GM18508 (cell line): Measurements from ENCODE around the gene CTIF.

Experiments
- ATAC-seq: cut with Tn5 transposase; IDR thresholded peaks from one replicate; pipeline ENCODE4 v1.9.1; 2021; ENCODE audit warnings: moderate number of reproducible peaks; ENCODE audit not compliant: insufficient read depth, unreplicated experiment

CTIF gene

DNA sequence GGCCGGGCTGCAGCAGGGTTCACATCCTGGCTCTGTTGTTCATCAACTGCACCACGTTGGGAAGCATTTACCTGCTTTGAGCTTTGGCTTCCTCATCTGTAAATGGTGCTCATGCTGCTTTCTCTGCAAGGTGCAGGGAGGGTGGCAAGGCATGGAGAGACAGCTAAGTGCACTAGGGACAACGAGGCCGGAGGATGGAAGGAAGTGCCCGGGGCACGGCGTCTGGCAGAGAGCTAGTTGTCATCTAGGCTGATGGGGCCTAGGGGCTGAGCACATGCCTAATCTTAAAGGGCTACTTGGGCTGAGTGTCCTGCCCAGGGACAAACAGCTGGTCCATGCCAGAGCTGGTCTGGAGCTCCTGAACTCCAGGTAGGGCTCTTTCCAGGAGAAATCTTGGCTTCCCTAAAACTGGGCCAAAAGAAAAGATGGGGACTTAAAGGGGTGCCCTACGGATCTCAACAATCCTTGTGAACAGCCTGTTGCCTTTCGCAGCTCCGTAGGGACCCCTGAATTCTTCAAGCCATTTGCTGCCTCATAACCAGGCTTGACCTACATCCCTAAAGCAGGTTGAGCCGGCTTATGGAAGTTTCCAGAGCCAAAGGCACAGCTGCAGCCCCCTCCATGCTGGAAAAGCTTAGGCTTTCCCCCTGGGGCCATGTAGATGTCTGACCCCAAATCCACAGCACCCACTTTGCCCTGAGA is 281.1 kb downstream of the CTIF start:
- ATAC-seq = no peak

DNA sequence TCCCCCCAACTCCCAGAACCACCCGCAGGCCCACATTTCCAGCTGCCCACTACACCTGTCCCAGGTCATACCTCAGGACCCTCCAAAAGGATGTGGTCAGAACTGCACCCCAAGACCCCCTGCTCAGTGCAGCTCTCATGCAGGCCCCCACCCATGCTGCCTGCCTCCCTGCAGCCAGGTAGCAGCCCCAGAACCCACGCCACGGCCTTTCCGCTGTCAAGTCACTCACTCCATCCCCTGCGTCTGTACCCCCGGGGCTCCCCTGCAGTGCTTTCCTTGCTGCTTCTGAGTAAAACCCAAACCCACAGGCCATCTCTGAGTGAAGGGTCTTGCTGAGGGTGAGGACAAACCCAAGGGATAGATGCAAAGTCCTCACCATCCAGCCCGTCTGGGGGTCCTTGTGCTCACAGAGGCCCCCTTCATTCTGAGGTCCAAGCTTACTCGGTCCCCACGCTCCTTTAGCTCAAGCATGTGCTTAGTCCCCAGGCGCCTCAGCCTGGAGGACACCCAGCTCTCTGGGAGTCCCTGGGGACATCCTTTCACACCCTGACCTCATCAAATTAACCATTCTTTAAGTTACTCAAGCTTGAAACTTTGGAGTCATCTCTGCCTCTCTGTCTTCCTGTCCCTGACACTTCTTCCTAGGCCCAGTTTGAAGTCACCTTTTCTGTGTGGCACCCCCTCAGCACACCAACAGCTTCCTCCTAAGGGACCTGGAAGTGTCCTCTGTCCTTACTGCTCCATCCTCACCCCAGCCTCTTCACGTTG is 281.8 kb downstream of the CTIF start:
- ATAC-seq = peak; percentile 84

DNA sequence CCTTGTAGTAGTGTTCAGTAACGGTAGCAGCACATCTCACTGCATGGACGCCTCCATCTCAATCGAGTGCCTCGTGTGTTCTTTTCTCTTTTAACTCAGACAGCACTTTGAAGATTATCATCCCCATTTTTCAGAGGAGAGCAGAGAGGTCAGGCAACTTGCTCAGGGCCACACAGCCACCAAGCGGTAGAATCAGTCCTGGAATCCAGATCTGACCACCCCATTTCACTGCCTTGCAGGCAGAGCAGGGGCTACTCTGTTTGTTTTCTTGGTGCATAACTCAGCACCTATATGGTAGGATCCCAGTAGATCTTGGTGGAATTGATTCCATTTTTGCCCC is 282.4 kb downstream of the CTIF start:
- ATAC-seq = no peak

DNA sequence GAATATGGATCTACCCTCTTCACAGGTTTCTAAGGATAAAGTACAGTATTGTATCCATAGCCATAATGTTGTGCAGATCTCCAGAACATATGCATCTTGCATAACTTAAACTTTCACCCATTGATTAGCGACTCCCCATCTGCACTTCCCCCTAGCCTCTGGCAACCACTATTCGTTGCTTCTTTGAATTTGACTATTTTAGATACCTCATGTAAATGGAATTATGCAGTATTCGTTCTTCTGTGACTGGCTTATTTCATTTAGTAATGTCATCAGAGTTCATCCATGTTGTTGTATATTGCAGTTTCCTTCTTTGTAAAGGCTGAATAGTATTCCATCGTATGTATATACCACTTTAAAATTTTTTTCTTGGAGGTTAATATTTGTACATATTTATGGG is 283.0 kb downstream of the CTIF start:
- no peak for ATAC-seq

DNA sequence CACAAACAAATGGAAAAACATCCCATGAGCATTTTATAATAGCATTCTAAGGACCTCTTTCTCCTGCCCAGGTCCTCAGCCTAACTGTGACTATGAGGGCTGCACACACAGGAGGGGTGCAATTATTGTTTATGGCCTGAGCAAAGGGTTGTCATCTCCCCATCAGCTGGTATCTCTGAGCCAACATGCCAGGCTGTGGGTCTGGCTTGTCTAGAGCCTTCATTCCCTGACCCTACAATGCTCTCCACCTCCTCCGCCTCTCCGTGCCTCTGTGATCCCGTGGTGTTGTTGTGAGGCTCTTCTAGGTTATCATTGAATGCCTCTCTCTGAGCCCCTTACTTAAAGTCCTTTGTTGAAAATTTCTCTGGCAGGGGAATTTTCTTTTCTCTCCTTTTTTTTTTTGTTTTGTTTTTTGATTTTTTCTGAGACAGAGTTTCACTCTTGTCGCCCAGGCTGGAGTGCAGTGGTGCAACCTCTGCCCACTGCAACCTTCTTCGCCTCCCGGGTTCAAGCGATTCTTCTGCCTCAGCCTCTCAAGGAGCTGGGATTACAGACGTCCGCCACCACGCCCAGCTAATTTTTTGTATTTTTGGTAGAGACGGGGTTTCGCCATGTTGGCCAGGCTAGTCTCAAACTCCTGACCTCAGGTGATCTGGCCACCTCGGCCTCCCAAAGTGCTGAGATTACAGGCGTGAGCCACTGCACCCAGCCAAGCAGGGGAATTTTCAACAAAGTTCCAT is 285.6 kb downstream of the CTIF start:
- no peak for ATAC-seq

DNA sequence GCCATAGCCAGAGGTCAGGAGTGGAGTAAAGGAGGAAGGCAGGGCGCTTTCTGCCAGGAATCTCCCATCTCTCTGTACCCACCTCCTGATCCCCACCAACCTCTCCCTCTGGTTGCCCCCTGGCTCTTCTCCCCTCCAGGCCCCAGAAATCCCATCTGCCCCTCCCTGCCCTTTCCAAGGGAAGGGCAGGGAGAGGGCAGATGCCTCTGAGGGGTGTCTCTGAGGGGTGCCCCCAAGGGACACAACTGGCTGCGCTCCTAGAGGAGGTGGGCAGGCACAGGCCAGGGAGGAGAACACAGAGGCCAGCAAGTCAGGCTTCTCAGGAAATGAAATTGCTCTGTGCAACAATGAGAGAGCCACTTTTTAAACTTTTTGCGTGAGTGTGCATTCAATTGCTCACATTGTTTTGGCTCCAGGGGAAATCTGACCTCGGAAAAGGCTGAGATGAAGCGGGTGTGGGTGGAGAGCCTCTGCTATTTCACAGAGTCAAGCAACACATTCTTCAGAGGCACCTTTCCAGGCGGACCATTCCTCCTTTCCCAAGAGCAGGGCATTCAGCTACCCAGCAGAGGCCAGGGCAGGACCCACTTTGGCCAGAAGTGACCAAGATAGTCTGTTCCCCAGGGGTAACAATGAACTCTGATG is 286.4 kb downstream of the CTIF start:
- ATAC-seq = no peak

DNA sequence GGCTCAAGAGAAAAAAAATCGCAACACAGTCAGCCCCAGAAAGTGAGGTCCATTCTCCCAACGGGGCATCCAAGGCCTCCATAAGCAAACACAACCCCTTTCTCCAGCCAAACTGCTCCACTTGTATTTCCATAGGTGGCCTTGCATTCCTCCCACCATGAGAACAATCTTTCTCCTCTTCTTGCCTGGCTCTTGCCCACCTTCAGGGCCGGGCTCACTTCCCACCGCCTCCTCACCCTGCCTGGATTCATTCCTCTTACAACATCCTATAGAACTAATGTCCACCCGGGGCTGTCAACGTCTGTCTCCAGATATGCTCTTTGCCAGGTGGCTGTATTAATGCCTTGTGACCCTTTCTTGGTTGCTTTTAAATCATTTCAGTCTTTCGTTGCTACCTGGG is 287.4 kb downstream of the CTIF start:
- ATAC-seq = no peak

DNA sequence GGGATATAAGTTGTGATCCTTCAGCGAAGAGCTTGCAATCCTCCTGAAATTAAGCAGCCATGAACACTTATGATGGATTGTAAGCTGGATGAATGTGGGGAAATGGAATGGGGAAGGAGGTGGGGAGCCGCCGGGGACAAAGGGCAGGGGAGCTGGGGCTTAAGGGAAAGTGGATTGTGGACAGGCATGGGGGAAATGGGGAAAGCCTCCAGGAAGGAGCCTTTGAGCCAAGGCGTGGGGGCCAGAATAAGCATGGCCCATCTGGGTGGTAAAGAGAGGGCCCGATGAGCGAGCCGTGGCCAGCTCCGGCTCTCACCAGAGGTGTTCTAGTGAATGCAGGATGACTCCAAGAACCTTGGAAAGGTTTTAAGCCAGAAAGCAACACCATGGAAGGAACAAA is 288.0 kb downstream of the CTIF start:
- ATAC-seq = no peak

DNA sequence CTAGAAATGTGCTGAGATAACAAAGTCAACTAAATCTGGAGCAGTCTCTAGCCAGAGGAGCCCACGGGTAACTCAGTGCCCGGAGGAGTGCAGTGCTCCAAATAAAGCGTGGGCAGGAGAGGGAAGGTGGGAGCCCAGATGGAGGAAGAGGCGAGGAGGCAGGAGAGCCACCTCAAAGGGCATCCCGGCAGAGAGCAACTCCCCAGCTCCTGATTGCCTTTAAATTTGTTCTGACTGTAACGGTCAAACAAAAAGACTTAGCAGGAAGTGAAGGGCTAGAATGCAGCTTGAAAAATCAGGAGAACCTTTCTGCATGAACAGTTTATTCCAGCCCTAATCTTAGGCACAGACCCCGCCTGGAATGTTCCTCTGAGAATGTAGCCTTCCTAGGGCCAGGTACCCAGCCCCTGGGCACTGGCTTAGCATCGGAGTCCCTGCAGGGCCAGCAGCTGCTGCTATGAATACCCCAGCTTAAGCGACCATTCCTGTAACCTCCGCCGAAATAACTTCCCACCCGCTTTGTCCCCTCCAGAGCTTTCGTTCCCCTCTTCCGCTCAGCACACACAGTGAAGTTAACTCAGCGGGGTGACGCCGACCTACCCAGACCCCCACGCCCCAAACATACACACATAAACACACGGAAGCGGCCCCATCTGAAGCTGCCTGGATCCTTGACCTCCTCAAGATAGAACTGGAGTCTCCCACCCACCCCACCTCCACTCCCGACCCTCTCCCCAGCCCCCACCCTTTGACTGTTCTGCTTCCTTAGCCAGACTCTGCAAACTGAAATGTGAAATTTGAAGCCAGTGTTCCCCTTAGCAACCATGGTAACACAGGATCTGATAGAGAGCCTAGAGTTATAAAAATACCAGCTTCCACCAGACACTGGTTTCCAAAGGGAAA is 288.7 kb downstream of the CTIF start:
- no peak for ATAC-seq

DNA sequence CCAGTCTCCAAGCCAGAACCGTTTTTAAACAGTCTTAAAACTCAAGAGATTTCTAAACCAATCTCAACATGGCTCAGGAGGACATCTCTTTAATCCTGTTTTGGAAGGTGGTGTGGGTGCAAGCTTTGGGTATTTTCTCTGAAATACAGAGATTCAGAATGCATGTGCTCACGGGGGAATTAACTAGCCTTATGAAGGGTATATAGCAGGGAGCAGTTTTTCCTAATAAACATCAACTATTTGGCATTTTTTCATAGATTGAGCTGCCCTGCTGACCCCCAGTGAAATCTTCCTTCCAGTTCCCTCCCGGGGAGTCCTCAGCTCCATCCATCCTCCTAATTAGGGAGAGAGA is 289.3 kb downstream of the CTIF start:
- ATAC-seq = no peak

DNA sequence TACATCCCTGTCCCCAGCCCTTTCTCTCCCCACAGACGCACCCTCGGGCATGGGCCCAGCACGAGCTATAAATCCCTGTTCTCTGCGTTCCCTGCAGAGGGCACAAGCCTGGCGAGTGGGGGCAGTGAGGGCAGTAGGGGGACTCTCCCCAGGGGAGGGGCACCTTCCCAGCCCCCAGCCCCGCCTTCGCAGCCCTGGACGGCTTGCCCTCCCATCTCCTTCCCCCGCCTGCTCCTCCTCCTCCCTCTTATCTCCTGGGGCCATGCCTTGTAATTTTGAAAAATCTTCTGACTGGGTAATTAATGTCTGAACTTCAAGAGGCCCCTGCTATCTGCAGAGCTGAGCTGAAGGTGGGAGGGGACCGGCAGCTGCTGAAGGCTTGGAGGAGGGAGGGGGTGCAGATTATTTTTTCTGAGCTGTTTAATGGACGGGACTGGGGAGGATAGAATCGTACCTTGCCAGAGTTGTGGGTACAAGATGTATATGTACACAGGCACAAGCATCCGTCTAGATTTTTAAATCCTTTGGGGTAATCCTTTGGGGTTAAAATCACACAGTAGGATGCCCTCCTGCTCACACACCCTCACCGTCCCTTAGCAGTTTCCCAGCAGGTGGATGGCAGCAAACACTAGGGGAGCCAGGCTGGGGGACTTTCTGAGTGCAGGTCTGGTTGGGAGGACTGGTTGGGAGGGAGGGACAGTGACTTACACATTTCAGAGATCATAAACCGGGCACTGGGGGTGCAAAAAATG is 290.0 kb downstream of the CTIF start:
- ATAC-seq = no peak

DNA sequence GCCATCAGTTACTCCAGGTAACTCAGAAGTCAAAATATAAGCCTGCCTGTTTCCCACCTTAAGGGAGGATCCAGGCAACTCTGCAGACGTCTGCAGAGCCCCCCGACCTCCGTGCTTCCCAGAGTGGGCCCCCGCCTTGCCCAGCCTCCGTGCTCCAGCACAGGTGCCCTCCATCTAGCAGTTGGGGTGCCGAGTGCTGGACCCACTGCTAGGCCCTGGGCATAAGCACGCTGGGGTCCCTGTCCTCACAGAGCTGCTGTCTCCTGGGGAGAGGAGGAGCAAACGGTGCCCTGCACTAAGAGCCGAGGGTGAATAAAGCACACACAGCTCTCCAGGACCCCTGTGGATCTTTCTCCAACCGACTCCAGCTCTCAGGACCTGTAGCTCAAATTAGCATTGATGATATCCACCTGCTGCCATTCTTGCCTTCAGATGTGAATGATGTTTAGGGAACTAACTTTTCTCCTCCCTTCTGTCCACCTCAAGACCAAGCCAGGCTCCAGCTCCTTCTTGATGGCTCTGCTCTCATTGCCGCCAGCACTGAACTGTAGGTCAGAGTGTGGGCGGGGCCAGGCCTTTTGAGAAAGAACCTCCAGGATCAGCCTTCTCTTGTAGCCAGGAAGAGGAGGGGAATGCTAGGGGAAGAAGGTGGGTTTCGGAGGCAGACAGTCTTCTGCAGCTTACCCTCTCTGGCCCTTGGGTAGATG is 290.8 kb downstream of the CTIF start:
- no peak for ATAC-seq

DNA sequence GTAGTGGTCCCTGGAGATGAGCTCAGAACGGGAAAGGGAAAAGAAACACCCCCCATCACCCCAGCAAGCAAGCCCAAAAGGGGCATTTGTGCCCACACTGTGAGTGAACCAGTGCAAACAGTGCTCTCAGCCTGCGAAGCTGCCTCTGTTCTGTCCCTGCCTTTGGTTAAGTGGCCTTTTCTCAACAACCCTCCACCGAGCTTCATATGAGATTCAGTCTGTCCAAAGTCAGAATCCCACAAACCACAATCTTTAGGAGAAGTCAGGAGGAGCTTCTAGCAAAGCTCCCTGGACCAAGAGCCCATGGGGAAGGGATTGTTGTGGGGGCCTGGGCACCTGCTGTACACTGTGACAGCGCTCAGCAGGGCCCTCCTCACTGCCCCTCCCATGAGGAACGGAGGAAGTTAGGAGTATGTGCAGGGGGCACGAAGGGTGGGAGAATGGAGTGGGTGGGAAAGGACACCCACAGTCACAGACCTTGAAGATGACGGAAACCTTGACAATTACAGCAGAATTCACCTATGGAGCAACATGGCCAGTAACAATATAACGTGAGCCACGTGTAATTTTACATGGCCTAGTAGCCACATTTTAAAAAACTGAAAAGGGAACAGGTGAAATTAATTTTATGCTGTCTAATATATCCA is 292.4 kb downstream of the CTIF start:
- no peak for ATAC-seq

DNA sequence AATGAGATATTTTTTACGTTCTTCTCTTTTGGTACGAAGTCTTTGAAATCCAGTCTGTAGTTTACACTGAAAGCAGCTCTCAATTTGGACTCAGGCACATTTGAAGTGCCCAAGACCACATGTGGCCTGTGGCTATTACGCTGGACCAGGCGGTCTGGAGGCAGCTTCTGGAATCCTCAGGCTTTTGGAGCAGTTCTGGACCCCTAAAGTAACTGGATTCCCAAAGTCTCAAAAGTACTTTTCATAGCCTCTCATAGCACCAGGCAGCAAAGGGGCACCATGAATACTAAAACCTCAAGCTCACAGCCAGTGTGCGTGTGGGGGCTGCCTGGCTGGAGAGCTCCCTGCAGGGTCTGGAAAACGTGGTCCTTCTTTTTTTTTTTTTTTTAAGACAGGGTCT is 293.0 kb downstream of the CTIF start:
- no peak for ATAC-seq

DNA sequence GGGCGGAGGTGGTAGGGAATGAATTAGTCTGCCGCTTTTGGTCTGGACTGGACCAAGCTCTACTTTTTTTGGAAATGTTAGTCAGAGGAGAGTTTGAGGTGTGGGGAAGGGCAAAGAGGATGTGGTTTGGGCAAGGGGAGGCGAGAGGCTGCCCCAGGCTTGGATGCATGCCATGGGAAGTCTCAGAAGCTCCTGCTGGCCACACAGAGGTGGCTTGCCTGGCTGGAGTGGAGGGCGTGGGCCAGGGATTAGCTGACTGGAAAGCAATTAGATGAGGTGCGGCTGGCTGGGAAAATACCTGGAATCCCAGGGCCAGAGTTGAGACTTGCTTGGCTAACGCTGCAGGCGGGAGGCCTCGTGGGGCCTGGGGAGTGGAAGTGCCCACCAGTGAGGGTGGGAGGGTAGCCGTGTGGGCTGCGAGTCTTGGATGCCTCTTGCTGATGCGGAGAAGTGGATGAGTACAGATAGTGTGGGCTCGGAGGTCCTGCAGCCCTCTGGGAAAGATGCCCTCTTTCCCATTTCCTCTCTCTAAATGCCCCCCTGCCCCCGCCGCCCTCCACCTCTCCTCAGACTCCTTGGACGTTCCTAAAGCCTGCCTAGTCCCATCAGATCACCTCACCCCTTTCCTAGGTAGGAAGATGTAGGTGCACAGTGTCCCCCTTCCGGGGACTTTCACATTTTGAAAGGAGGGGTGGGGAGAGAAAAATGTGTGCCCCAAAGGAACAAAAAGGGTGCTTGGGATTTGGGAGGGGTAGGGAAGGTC is 294.3 kb downstream of the CTIF start:
- no peak for ATAC-seq

DNA sequence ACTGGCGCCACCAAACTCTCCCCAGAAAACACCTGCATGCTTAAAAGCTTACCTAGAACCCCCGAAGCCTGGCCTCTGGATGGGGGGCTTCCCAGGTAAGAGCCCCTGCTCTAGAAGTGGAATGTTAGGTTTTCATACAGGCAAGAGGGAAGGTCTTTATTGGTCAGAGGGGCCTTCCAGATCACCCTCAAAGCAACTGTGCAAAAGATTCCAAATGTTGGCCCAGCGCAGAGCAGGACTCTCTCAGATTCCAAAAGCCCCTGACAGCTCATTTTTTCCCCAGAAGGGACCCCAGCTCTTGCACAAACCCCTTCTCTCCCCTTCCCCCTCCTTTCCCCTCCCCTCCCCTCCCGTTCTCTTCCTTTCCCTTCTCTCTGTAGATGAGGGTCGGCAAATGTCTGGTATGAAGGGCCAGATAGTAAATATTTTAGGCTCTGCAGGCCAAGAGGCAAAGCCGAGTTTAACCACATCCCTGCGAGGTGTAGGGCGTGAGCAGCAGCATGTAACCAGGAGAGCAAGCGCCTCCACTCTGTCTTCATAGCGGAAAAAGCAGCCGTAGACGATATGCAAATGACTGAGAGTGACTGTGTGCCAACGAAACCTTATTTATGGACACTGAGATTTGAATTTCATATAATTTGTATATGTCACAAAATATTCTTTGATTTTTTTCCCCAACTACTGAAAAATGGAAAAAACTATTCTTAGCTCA is 295.0 kb downstream of the CTIF start:
- ATAC-seq = no peak

DNA sequence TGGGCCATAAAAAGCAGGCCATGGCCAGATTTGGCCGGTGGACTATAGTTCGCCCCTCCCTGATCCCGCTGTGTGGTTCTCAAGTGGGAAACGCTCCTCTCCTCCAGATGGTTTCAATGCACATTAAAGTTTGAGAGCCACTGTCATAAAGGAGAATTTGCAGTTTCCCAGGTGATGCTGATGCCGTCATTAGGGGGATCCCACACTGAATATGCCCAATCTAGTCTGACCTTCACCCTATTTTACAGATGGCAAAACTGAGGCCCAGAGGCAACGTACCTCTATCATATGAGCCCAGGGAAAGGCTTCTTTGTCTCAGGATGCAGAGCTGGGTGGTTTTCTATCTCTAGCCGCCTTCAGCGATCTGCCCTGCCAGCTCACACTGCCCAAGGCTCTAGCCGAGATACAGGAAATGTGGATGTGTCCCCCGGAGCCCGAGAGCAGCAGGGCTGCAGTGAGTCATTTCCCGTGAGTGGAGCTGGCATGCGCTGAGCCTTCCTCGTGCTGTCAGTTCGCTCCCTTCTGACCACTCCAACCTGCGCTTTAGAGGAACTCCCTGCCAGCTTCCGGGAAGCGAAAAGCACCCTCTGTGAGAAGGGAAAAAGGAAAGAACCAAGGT is 295.7 kb downstream of the CTIF start:
- ATAC-seq = no peak
